ENCODE data around the gene NCAM2. TPM values are rescaled to one million over a fixed set of nuclear protein-coding genes. Genes with fewer than 3 reads are reported as not detected.
A peak's percentile ranks its signal among the peaks of the same experiment; 100 is the strongest.

NCAM2 gene
- total RNA-seq, 1 donor from 2014 or later = 16.3 TPM

- H3K27me3 Mint-ChIP-seq (ENCODE audit: low read depth) = no peaks in the 10 kb centered on the region
- H3K4me3 Mint-ChIP-seq (ENCODE audit: unreplicated experiment) = no peak overlapping the region
- H3K27ac Mint-ChIP-seq (ENCODE audit: unreplicated experiment) = no peak overlapping the region
- H3K36me3 Mint-ChIP-seq (ENCODE audit: low read depth) = no peaks in the 10 kb centered on the region
- peaks cover 28% of the 10 kb centered on the region for H3K4me1 Mint-ChIP-seq (ENCODE audit: low read depth)
- peak; percentile 79 for TF ChIP-seq CTCF (IDR thresholded peaks at IDR 0.05)
- no peak for DNase-seq (ENCODE audit: low spot score)
- H3K9me3 Mint-ChIP-seq (ENCODE audit: low read depth) = no peaks in the 10 kb centered on the region
Observed at GRCh38 chr21:21003701-21004100, 5.5 kb downstream of the NCAM2 start.

DNA sequence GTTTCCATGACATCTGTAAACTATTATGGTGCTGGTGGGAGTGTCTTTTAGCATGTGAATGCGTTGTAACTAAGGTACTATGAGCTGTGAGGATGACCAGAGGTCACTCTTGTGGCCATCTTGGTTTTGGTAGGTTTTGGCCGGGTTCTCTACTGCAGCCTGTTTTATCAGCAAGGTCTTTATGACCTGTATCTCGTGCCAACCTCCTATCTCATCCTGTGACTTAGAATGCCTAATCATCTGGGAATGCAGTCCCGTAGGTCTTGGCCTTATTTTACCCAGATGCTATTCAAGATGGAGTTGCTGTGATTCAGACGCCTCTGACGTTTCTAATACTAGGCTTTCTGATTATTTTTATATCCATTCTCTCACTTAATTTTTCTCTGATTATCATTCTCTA is 9.4 kb downstream of the NCAM2 start:
- no peak overlapping the region for H3K27ac Mint-ChIP-seq (ENCODE audit: unreplicated experiment)
- H3K27me3 Mint-ChIP-seq (ENCODE audit: low read depth) = no peaks in the 10 kb centered on the region
- no peaks in the 10 kb centered on the region for H3K4me1 Mint-ChIP-seq (ENCODE audit: low read depth)
- TF ChIP-seq CTCF (IDR thresholded peaks at IDR 0.05) = no peak
- no peaks in the 10 kb centered on the region for H3K9me3 Mint-ChIP-seq (ENCODE audit: low read depth)
- no peak for DNase-seq (ENCODE audit: low spot score)
- H3K36me3 Mint-ChIP-seq (ENCODE audit: low read depth) = no peaks in the 10 kb centered on the region
- no peak overlapping the region for H3K4me3 Mint-ChIP-seq (ENCODE audit: unreplicated experiment)

- no peak for DNase-seq (ENCODE audit: low spot score)
- Mint-ChIP-seq H3K27me3 (ENCODE audit: low read depth) (no peaks in the 10 kb centered on the region), H3K4me1 (ENCODE audit: low read depth) (no peaks in the 10 kb centered on the region), H3K9me3 (ENCODE audit: low read depth) (no peaks in the 10 kb centered on the region), H3K27ac (ENCODE audit: unreplicated experiment) (no peak overlapping the region), H3K36me3 (ENCODE audit: low read depth) (no peaks in the 10 kb centered on the region), H3K4me3 (ENCODE audit: unreplicated experiment) (no peak overlapping the region)
- TF ChIP-seq CTCF (IDR thresholded peaks at IDR 0.05) = no peak
Observed at GRCh38 chr21:21010228-21010627, 12.0 kb downstream of the NCAM2 start.

DNA sequence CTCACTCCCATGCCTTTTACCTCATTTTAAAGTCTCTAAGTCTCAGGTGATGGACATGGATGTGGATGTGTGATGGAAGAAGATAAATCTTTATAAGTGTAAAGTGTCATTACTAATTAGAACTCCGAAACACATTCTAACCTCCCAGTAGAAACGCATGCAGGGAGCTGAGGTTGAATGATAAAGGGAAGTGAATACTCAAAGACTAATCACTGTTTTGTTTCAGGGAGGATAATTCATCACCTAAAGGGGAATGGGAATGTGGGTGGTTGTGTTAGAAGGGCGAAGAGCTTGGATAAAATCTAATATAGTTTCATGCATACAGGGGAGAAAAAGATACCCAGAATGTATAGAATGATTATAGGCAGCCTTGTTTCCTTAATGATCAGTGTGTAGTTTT is 12.5 kb downstream of the NCAM2 start:
- Mint-ChIP-seq H3K36me3 (ENCODE audit: low read depth) (no peaks in the 10 kb centered on the region), H3K27ac (ENCODE audit: unreplicated experiment) (no peak overlapping the region), H3K27me3 (ENCODE audit: low read depth) (no peaks in the 10 kb centered on the region), H3K9me3 (ENCODE audit: low read depth) (no peaks in the 10 kb centered on the region), H3K4me1 (ENCODE audit: low read depth) (no peaks in the 10 kb centered on the region), H3K4me3 (ENCODE audit: unreplicated experiment) (no peak overlapping the region)
- no peak for TF ChIP-seq CTCF (IDR thresholded peaks at IDR 0.05)
- DNase-seq (ENCODE audit: low spot score) = no peak

- H3K27ac Mint-ChIP-seq (ENCODE audit: unreplicated experiment) = no peak overlapping the region
- H3K27me3 Mint-ChIP-seq (ENCODE audit: low read depth) = no peaks in the 10 kb centered on the region
- no peak for TF ChIP-seq CTCF (IDR thresholded peaks at IDR 0.05)
- no peak overlapping the region for H3K4me3 Mint-ChIP-seq (ENCODE audit: unreplicated experiment)
- no peaks in the 10 kb centered on the region for H3K9me3 Mint-ChIP-seq (ENCODE audit: low read depth)
- H3K36me3 Mint-ChIP-seq (ENCODE audit: low read depth) = no peaks in the 10 kb centered on the region
- H3K4me1 Mint-ChIP-seq (ENCODE audit: low read depth) = peaks cover 7% of the 10 kb centered on the region
- no peak for DNase-seq (ENCODE audit: low spot score)
Observed at GRCh38 chr21:21018821-21019220, 20.6 kb downstream of the NCAM2 start.

All from chondrocyte (in vitro differentiated cells).